PC-3 (cell line): ENCODE data around the gene CABP1. TPM values are rescaled to one million over a fixed set of nuclear protein-coding genes. Genes with fewer than 3 reads are reported as not detected.

Experiments used
- ATAC-seq: fragments of 200-7000 bp; cut with Tn5 transposase; 2 replicates; pipeline ENCODE4 v1.9.1; 2020; ENCODE audit warnings: mild to moderate bottlenecking, moderate library complexity
- BruUV-seq: library from RNA; stranded (reverse); fragments of 400-500 nt; replicated peaks from 2 replicates; lab custom pipeline; 2021; lab: Mats Ljungman, UMichigan
- CTCF ChIA-PET: fragments of 300-600 bp; sonication (Branson Sonifier 250); formaldehyde crosslinking; loops from one replicate; lab custom pipeline; 2022; ENCODE audit warnings: antibody characterized with exemption; lab: Charles Lee
- POLR2A ChIA-PET: fragments of 300-600 bp; sonication (Branson Sonifier 250); formaldehyde crosslinking; loops from one replicate; lab custom pipeline; 2022; ENCODE audit warnings: antibody characterized with exemption; ENCODE audit not compliant: unreplicated experiment; lab: Charles Lee
- DNase-seq: peaks from one replicate; pipeline ENCODE4 v3.0.0-alpha.2; 2015
- H2AFZ ChIP-seq: fragments of 300-600 bp; sonication (generic); 2 replicates; pipeline ENCODE4 v1.6.0; 2016; ENCODE audit warnings: antibody characterized with exemption, low read length
- H3F3A ChIP-seq: fragments of 300-600 bp; sonication (generic); one replicate; pipeline ENCODE4 v1.6.0; 2017; ENCODE audit warnings: antibody characterized with exemption, low read length, control low read depth, mild to moderate bottlenecking; ENCODE audit not compliant: unreplicated experiment
- H3K27ac ChIP-seq: fragments of 300-600 bp; sonication (generic); 2 replicates; pipeline ENCODE4 v1.5.1; 2016; ENCODE audit warnings: mild to moderate bottlenecking, low read length
- H3K27me3 ChIP-seq: fragments of 300-600 bp; sonication (generic); 2 replicates; pipeline ENCODE4 v1.6.1; 2016; ENCODE audit warnings: low read length, mixed read lengths
- H3K36me3 ChIP-seq: fragments of 300-600 bp; sonication (generic); 2 replicates; pipeline ENCODE4 v1.6.1; 2016; ENCODE audit warnings: low read depth, mixed run types, low read length, mixed read lengths
- H3K4me1 ChIP-seq: fragments of 300-600 bp; sonication (generic); 2 replicates; pipeline ENCODE4 v1.5.1; 2016; ENCODE audit warnings: low read length; ENCODE audit not compliant: insufficient read depth
- H3K4me2 ChIP-seq: fragments of 300-600 bp; sonication (generic); 2 replicates; pipeline ENCODE4 v1.6.0; 2016; ENCODE audit warnings: low read length
- H3K4me3 ChIP-seq: fragments of 300-600 bp; sonication (generic); 2 replicates; pipeline ENCODE4 v1.5.1; 2016; ENCODE audit warnings: mild to moderate bottlenecking, low read length, mixed read lengths
- H3K79me2 ChIP-seq: fragments of 300-600 bp; sonication (generic); 2 replicates; pipeline ENCODE4 v1.6.1; 2017; ENCODE audit warnings: low read length, mixed read lengths
- H3K9ac ChIP-seq: fragments of 300-600 bp; sonication (generic); 2 replicates; pipeline ENCODE4 v1.6.0; 2016; ENCODE audit warnings: mild to moderate bottlenecking, low read length
- H3K9me2 ChIP-seq: fragments of 300-600 bp; sonication (generic); replicated peaks from 2 replicates; pipeline ENCODE4 v1.6.1; 2016; ENCODE audit warnings: mixed run types, low read length, mixed read lengths
- H3K9me3 ChIP-seq: fragments of 300-600 bp; sonication (generic); 2 replicates; pipeline ENCODE4 v1.6.1; 2016; ENCODE audit warnings: low read length, mixed read lengths
- H4K20me1 ChIP-seq: fragments of 300-600 bp; sonication (generic); 2 replicates; pipeline ENCODE4 v1.6.1; 2016; ENCODE audit warnings: low read length, mixed read lengths
- EZH2 ChIP-seq: fragments of 300-600 bp; sonication (generic); IDR thresholded peaks from one replicate; pipeline ENCODE4 v1.6.1; 2017; ENCODE audit warnings: antibody characterized with exemption, mild to moderate bottlenecking, low read length; ENCODE audit not compliant: unreplicated experiment
- EZH2phosphoT487 ChIP-seq: fragments of 300-600 bp; sonication (generic); IDR thresholded peaks from 2 replicates; pipeline ENCODE4 v1.6.1; 2018; ENCODE audit warnings: mild to moderate bottlenecking, antibody characterized with exemption, low read length, borderline replicate concordance
- intact Hi-C: fragments of 100-400 bp; cut with micrococcal nuclease; formaldehyde crosslinking; loops from 2 replicates; pipeline ENCODE4 v1.9.0; 2023
- total RNA-seq: library from RNA; depleted of rRNA; stranded (reverse); fragments of >200 nt; gene quantifications from 2 replicates; pipeline ENCODE4 v1.2.3, GENCODE V29; 2014
- TF ChIP-seq, protein P1 (sequence below): fragments of 300-600 bp; sonication (generic); conservative IDR thresholded peaks from 2 replicates; pipeline ENCODE4 v1.5.1; 2017; ENCODE audit warnings: antibody characterized with exemption, low read depth, mild to moderate bottlenecking, low read length

Gene CABP1
- total RNA-seq, 1 experiment from 2014 or later = not detected

DNA sequence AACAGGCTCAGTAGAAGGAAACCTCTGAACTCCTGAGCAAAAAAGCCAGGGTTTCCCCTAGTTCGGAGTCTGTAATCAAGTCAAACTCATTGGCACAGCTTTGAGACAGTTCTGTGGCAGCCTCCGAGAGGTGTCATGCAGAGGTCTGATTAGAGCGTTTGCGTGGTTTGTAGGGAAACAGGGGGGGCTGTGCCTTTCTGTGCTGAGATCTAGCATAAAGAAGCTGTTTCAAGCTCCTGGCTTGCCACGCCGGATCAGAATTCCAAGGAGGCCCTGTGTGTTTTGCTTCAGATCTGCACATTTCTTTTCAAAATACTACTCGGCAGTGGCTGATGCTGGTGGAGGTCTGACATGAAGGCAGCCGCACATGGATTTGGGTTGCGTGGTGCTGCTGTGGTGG, 1.7 kb downstream of the CABP1 start:
- Histone ChIP-seq H3K27me3 (peaks cover 31% of the 10 kb centered on the region), H3K4me3 (no peak overlapping the region), H3K27ac (no peak overlapping the region), H3K4me1 (no peaks in the 10 kb centered on the region), H3K9me2 (no peaks in the 10 kb centered on the region), H3K9me3 (no peaks in the 10 kb centered on the region), H2AFZ (no peak overlapping the region), H3K36me3 (no peaks in the 10 kb centered on the region), H3K79me2 (no peaks in the 10 kb centered on the region), H3K4me2 (no peak overlapping the region), H4K20me1 (no peaks in the 10 kb centered on the region), H3K9ac (no peak overlapping the region), H3F3A (no peaks in the 10 kb centered on the region)
- intact Hi-C loops = no loop called here
- DNase-seq = no peak
- POLR2A ChIA-PET = no interaction called here
- TF ChIP-seq, protein P1, sequence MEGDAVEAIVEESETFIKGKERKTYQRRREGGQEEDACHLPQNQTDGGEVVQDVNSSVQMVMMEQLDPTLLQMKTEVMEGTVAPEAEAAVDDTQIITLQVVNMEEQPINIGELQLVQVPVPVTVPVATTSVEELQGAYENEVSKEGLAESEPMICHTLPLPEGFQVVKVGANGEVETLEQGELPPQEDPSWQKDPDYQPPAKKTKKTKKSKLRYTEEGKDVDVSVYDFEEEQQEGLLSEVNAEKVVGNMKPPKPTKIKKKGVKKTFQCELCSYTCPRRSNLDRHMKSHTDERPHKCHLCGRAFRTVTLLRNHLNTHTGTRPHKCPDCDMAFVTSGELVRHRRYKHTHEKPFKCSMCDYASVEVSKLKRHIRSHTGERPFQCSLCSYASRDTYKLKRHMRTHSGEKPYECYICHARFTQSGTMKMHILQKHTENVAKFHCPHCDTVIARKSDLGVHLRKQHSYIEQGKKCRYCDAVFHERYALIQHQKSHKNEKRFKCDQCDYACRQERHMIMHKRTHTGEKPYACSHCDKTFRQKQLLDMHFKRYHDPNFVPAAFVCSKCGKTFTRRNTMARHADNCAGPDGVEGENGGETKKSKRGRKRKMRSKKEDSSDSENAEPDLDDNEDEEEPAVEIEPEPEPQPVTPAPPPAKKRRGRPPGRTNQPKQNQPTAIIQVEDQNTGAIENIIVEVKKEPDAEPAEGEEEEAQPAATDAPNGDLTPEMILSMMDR = no peak
- TF ChIP-seq EZH2 = no peak
- no peak for TF ChIP-seq EZH2phosphoT487
- ATAC-seq = no peak
- CTCF ChIA-PET = interaction anchor here (0.6 kb wide), 1 partner anchor 454 kb away, joined by 3 read pairs; no protein-coding TSS in a partner anchor
- BruUV-seq = no TSS peak

DNA sequence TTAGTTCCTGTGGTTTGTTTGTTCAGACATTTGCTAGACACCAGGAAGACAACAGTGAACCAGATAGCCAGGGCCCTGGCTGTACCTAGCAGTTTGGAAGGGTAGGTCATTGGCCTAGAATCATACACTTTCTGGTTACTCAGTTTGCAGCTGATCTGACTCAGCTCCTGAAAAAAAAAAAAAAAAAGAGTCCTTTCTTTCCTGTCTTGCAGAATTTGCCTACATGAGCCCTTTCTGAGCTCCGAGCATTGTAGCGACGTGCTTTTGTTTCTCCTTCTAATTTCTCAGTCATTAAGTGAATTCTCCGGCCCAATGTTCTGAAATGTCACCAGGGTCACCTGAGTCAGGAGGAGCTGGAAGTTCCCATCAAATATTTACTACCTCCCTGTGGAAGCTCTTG, 2.4 kb downstream of the CABP1 start:
- Histone ChIP-seq H3K9me2 (no peaks in the 10 kb centered on the region), H4K20me1 (no peaks in the 10 kb centered on the region), H3K4me1 (no peaks in the 10 kb centered on the region), H3K9ac (no peak overlapping the region), H3K4me3 (no peak overlapping the region), H2AFZ (no peak overlapping the region), H3K36me3 (no peaks in the 10 kb centered on the region), H3K79me2 (no peaks in the 10 kb centered on the region), H3K27ac (no peak overlapping the region), H3K4me2 (no peak overlapping the region), H3K9me3 (no peaks in the 10 kb centered on the region), H3F3A (no peaks in the 10 kb centered on the region), H3K27me3 (peaks cover 31% of the 10 kb centered on the region)
- ATAC-seq (no peak), DNase-seq (no peak)
- ChIA-PET POLR2A (no interaction called here), CTCF (interaction anchor here (0.6 kb wide), 2 partner anchors 255 to 453 kb away, joined by 3 read pairs; no protein-coding TSS in a partner anchor)
- BruUV-seq = no TSS peak
- intact Hi-C loops = no loop called here
- TF ChIP-seq, protein P1 = no peak
- TF ChIP-seq EZH2phosphoT487 = no peak
- TF ChIP-seq EZH2 = no peak

DNA sequence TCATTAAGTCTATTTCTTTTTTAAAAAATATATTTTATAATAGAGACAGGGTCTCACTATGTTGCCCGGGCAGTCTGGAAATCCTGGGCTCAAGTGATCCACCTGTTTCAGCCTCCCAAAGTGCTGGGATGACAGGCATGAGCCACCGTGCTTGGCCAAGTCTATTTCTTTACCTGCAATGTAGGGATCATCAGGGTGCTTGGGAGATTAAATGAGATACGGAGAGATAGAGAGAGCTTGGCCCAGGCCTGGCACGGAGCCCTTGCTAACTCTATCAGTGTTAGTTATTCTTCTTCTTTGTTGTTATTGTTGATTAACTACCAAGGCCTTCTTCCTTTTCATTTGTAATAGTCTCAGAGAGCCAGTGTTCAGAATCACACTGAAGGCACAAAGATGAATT, 3.1 kb downstream of the CABP1 start:
- no peak overlapping the region for H3K9ac ChIP-seq
- POLR2A ChIA-PET = no interaction called here

More for the DNA sequence above, 3.1 kb downstream of the CABP1 start:
- no peaks in the 10 kb centered on the region for H3K9me3 ChIP-seq
- intact Hi-C loops = no loop called here
- H3K27me3 ChIP-seq = peaks cover 31% of the 10 kb centered on the region
- no peak overlapping the region for H2AFZ ChIP-seq
- no peak overlapping the region for H3K27ac ChIP-seq
- no TSS peak for BruUV-seq
- DNase-seq (no peak), ATAC-seq (no peak)
- H4K20me1 ChIP-seq = no peaks in the 10 kb centered on the region
- H3K9me2 ChIP-seq = no peaks in the 10 kb centered on the region
- H3K4me3 ChIP-seq = no peak overlapping the region
- TF ChIP-seq, protein P1 = no peak
- no peak for TF ChIP-seq EZH2phosphoT487
- TF ChIP-seq EZH2 = no peak
- CTCF ChIA-PET = no interaction called here
- H3K36me3 ChIP-seq = no peaks in the 10 kb centered on the region
- no peaks in the 10 kb centered on the region for H3K79me2 ChIP-seq
- H3K4me2 ChIP-seq = no peak overlapping the region
- no peaks in the 10 kb centered on the region for H3K4me1 ChIP-seq
- no peaks in the 10 kb centered on the region for H3F3A ChIP-seq
